A673 (cell line): ENCODE measurements around the gene STX18. TPM values are rescaled to one million over a fixed set of nuclear protein-coding genes. Genes with fewer than 3 reads are reported as not detected.

Source experiments
- BruUV-seq: library from RNA; stranded (reverse); fragments of 400-500 nt; replicated peaks from 2 replicates; lab custom pipeline; 2021; lab: Mats Ljungman, UMichigan
- CTCF ChIA-PET: fragments of 300-600 bp; sonication (Branson Sonifier 250); formaldehyde crosslinking; loops from one replicate; lab custom pipeline; 2022; ENCODE audit warnings: antibody characterized with exemption; lab: Charles Lee
- POLR2A ChIA-PET: fragments of 300-600 bp; sonication (Branson Sonifier 250); formaldehyde crosslinking; loops from one replicate; lab custom pipeline; 2022; ENCODE audit warnings: antibody characterized with exemption; ENCODE audit not compliant: low non-redundant PET; lab: Charles Lee
- DNase-seq: peaks from one replicate; pipeline ENCODE4 v3.0.0-alpha.2; 2015; ENCODE audit warnings: low spot score
- H3K27ac ChIP-seq: fragments of 200-600 bp; sonication (generic); 2 replicates; pipeline ENCODE4 v1.5.1; 2016; ENCODE audit warnings: mixed run types, low read depth, mild to moderate bottlenecking, mixed read lengths, antibody characterized with exemption, low read length; ENCODE audit not compliant: poor library complexity, severe bottlenecking
- H3K27me3 ChIP-seq: fragments of 200-600 bp; sonication (generic); replicated peaks from 2 replicates; pipeline ENCODE4 v1.6.1; 2017; ENCODE audit warnings: mixed run types, low read depth, mild to moderate bottlenecking, mixed read lengths, antibody characterized with exemption, low read length; ENCODE audit not compliant: insufficient read depth, poor library complexity
- H3K36me3 ChIP-seq: fragments of 200-600 bp; sonication (generic); 2 replicates; pipeline ENCODE4 v1.6.1; 2016; ENCODE audit warnings: mixed run types, mild to moderate bottlenecking, mixed read lengths, antibody characterized with exemption, low read length; ENCODE audit not compliant: insufficient read depth, poor library complexity, severe bottlenecking
- H3K4me1 ChIP-seq: fragments of 200-600 bp; sonication (generic); 2 replicates; pipeline ENCODE4 v1.6.1; 2017; ENCODE audit warnings: mixed run types, mild to moderate bottlenecking, mixed read lengths, antibody characterized with exemption, low read length; ENCODE audit not compliant: insufficient read depth, poor library complexity, severe bottlenecking
- H3K4me3 ChIP-seq: fragments of 200-600 bp; sonication (generic); 2 replicates; pipeline ENCODE4 v1.5.1; 2016; ENCODE audit warnings: low read depth, mixed run types, mild to moderate bottlenecking, mixed read lengths, low read length; ENCODE audit not compliant: poor library complexity, severe bottlenecking
- H3K9me3 ChIP-seq: fragments of 200-600 bp; sonication (generic); 2 replicates; pipeline ENCODE4 v1.6.1; 2016; ENCODE audit warnings: mixed run types, low read depth, mild to moderate bottlenecking, mixed read lengths, antibody characterized with exemption, low read length; ENCODE audit not compliant: poor library complexity, severe bottlenecking
- EZH2 ChIP-seq: fragments of 200-600 bp; sonication (generic); IDR thresholded peaks from 2 replicates; pipeline ENCODE4 v1.6.1; 2017; ENCODE audit warnings: borderline replicate concordance, low read depth, mild to moderate bottlenecking, mixed read lengths, antibody characterized with exemption, low read length; ENCODE audit not compliant: poor library complexity, severe bottlenecking
- intact Hi-C: fragments of 100-400 bp; cut with micrococcal nuclease; formaldehyde crosslinking; loops from one replicate; pipeline ENCODE4 v1.10.0; 2022; ENCODE audit not compliant: unreplicated experiment
- total RNA-seq: library from RNA; stranded (reverse); gene quantifications from 2 replicates; pipeline ENCODE4 v1.2.3, GENCODE V29; 2021
- TF ChIP-seq, protein P1 (sequence below): fragments of 300-800, 200-600 bp; sonication (generic); conservative IDR thresholded peaks from 2 replicates; pipeline ENCODE4 v1.5.1; 2017; ENCODE audit warnings: low read depth, mild to moderate bottlenecking, antibody characterized with exemption, low read length, moderate library complexity, mixed read lengths

The STX18 gene
- total RNA-seq, 1 experiment from 2014 or later: 34.3 TPM

DNA sequence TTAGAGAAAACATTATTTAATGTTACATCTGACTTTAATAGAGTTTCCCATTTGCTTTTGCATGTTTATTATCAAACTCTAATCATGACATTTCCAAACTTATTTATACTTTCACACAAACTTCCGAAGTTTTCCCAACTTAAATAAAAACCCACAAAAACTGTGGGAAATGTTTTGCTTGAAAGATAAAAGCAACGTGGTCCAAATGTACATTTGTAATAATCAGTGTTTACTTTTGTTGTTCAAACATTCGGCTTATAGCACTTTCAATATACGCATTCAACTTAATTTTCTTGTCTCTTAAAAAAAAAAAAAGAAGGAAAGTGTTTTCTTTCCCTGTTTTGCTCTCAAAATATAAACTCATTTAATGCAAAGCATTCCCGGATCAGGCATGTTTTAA lies 51.0 kb downstream of the STX18 start:
- H3K4me1 ChIP-seq: peaks cover 22% of the 10 kb centered on the region
- no peaks in the 10 kb centered on the region for H3K9me3 ChIP-seq
- no peaks in the 10 kb centered on the region for H3K27me3 ChIP-seq
- TF ChIP-seq EZH2: no peak
- TF ChIP-seq, protein P1, sequence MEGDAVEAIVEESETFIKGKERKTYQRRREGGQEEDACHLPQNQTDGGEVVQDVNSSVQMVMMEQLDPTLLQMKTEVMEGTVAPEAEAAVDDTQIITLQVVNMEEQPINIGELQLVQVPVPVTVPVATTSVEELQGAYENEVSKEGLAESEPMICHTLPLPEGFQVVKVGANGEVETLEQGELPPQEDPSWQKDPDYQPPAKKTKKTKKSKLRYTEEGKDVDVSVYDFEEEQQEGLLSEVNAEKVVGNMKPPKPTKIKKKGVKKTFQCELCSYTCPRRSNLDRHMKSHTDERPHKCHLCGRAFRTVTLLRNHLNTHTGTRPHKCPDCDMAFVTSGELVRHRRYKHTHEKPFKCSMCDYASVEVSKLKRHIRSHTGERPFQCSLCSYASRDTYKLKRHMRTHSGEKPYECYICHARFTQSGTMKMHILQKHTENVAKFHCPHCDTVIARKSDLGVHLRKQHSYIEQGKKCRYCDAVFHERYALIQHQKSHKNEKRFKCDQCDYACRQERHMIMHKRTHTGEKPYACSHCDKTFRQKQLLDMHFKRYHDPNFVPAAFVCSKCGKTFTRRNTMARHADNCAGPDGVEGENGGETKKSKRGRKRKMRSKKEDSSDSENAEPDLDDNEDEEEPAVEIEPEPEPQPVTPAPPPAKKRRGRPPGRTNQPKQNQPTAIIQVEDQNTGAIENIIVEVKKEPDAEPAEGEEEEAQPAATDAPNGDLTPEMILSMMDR: no peak
- peak overlapping the region; percentile 13 for H3K27ac ChIP-seq
- DNase-seq: no peak
- ChIA-PET POLR2A (no interaction called here), CTCF (no interaction called here)
- no TSS peak for BruUV-seq
- intact Hi-C loops: no loop called here
- no peaks in the 10 kb centered on the region for H3K36me3 ChIP-seq
- H3K4me3 ChIP-seq: no peak overlapping the region

DNA sequence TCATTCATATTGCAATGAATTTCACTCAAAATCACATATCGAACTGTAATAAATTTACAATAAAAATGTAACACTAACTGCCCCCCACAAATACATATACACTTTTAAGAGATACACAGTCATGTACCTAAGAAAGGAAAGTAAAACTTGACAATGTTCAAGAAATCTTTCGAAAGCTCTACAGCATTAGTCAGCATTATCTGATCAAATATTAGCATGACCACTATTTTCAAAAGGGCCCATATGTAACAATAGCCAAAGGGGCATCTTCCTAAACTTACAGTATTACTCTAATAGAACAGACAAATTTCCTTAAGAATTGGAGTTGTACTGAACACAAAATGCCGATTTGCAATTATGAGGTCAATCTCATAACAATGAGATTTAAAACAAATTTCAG lies 51.8 kb downstream of the STX18 start:
- no peaks in the 10 kb centered on the region for H3K9me3 ChIP-seq
- H3K36me3 ChIP-seq: no peaks in the 10 kb centered on the region
- DNase-seq: no peak
- no peak overlapping the region for H3K27ac ChIP-seq
- POLR2A ChIA-PET: no interaction called here
- CTCF ChIA-PET: no interaction called here
- no TSS peak for BruUV-seq
- no peak overlapping the region for H3K4me3 ChIP-seq
- peaks cover 22% of the 10 kb centered on the region for H3K4me1 ChIP-seq
- no peak for TF ChIP-seq EZH2
- TF ChIP-seq, protein P1: no peak
- intact Hi-C loops: no loop called here
- H3K27me3 ChIP-seq: no peaks in the 10 kb centered on the region

DNA sequence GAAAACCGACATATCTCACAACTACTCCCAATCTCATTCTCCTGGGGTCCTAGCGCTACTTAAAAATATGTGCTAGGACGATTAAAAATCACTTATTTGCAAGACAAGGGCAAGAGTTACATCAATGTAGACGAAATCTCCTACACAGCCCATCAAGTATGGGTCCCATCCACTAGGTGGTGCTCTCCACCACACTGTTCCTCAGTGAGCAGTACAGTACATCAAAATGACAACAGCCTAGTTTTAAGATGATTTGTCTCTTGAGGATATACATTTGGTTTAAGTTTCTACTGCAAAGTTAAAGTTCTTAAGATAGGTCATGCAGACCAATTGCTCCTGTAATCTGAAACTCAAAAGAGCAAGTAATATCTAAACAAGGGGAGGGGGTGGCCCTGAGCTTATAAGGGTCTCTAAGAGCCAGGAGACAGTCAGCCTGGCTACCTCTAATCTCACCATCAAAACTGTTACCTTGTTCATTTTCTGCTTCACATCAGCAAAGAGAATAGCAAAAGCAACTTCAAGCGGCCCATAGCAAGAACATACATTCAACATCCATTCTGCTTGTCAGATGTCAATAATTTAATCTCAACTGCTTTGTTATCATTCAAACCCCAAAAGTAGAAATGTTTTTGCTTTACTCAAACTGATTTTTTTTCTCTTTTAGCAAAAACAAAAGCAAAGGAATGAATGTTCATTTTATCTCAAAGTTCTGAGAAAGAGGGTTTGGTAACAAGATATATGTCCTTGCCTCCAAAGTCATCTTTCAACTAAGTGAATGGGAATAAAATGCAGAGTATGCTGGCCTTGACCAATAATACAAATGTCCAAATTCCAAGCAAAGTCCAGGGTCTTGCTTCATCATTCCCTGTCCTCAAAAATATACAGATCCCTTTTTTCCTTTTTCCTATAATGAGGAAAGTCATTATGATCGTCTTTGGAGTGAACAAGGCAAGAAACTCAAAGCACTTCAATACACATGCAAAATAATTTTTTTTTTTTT lies 53.1 kb downstream of the STX18 start:
- H3K4me3 ChIP-seq: no peak overlapping the region
- BruUV-seq: no TSS peak
- peak; percentile 85 for DNase-seq
- H3K27me3 ChIP-seq: no peaks in the 10 kb centered on the region
- TF ChIP-seq EZH2: no peak
- TF ChIP-seq, protein P1: peak; percentile 91
- H3K9me3 ChIP-seq: no peaks in the 10 kb centered on the region
- H3K27ac ChIP-seq: no peak overlapping the region
- H3K36me3 ChIP-seq: no peaks in the 10 kb centered on the region
- ChIA-PET POLR2A (interaction anchor here (0.6 kb wide), 1 partner anchor 889 kb away, joined by 4 read pairs; no protein-coding TSS in a partner anchor), CTCF (interaction anchor here (0.6 to 0.7 kb wide), 2 partner anchors 79 to 379 kb away, joined by 3 to 4 read pairs; no protein-coding TSS in a partner anchor)
- H3K4me1 ChIP-seq: peaks cover 22% of the 10 kb centered on the region
- intact Hi-C loops: loop anchor here (5.0 to 10.0 kb wide), 4 partner anchors 186 to 1326 kb away; no protein-coding TSS in a partner anchor
